IPS DF 19.7 (cell line): Measurements from ENCODE around the gene P4HB.

Source experiments
- DNase-seq: peaks from one replicate; pipeline ENCODE4 v3.0.0-alpha.2; 2013; ENCODE audit warnings: low read depth, low spot score

P4HB gene

DNA sequence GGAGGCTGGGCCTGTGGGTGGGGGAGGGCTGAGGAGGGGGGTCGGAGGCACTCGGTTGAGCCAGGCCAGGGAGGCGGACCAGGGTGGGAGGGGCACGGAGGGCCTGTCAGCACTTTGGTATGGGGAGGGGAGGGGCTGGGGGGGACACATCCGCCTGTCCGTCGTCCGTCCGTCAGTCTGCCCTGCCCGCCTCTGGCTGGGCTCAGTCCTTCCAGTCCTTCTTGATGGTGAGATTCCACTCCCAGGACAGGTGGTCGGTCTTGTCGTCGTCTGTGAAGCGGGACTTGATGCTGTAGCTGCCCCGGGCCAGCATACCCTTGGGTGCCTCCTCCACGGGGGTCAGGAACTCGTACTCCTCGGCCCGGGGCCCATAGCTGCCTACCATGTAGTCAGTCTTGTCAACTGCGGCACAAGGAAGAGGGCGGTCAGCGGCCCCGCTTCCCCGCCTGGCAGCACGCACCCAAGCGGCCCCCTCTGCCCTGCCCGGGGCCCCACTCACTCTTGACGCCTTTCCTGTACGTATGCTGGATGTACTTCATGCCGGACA lies 8.4 kb upstream of the P4HB start:
- DNase-seq = no peak

DNA sequence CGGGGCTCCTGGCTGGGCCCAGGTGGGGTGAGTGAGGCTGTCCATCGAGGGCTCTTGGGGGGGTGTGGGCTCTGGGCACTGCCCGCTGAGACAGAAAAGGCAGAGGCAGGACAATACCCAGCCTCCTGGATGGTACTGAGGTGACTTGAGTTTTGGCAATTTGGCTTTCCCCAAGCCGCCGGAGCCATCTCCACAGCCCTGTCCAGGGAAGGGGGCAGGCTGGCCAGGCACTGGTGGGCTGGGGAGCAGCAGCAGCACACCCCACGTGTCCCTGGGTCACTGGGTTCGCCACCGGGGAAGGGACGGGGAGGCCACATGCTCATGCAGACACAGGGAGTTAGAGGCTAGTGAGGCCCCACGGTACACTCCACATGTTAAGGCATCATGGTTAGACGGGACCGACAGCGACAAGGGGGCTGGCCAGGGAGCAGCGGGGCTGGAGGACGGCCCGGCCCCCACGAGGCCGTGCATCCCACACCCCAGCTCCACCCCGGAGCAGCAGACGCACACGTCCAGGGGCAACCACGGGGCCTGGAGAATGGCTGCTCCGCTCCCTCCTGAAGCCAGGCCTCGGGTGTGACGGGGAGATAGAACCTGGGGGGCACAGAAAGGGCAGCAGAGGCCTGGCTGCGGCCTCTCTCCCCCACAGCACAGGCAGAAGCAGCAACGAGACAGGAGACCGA lies 7.8 kb upstream of the P4HB start:
- DNase-seq = no peak

DNA sequence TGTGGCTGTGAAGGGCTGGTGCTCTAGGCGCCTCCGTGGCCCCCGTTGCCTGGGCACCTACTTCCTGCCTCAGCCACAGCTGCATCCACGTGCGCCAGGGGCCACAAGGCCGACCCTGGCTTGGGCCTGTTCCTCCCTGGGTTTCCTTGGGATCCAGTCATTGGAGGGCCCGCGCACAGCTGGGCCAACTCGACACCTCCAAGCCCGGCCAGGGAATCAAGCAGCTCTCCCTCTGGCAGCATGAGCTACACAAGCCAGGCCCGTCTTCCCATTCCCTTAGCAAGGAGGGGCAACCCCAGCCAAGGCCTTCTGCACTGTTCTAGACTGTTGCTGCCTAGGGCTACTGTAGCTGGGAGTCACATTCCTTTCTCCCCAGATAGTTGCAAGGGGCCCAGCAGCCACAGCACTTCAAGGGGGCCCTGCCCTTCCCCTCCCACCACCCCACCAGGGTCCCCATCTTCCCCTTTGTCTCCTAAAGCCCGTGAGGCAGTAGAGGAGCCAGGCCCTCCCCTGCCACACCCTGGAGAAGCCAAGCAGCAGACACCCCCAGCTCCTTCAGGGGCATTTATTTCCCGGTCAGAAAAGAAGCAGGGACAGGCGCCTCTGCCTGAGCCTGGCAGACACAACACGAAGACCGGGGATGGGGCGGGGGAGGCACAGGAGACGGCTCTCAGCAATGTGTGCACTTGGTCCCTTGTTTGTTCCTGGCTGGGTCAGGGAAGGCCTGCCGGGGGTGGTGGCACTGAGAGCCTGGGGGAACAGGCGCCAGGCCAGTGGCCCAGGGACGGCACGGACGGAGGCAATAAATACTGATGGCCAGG lies 7.0 kb upstream of the P4HB start:
- DNase-seq = no peak

DNA sequence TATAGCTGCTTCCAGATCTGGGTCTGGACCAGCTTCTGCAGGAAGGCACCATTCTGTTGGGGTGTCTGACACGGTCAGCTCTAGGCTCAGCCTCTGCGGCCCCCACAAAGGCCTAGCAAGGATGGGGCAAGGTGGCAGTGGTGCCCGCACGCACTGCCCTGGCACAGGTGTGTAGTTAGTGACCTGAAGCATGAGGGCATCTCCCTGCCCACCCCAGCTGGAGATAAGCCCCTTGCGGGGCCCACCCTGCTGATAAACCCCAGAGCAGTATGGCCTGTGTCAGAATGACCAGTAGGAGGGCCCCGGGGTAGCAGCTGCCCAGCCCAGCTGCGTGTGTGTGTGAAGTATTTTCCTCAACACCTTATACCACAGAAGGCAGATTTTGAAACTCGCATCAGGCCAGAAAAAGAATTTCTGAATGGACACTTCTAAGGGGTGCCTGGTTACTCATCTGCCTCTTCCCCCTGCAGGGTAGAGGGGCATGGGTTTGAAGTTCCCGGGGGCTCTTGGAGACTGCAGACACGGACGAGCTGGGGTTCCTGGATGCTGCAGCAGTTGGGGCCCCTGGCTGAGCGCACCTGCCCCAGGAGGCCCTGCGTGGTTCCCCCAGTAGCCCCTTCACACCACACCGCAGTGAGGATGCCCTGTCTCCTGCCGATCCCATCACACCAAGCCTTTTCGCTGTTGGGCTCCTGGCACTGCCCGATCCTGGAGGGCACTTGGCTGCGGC lies 6.3 kb upstream of the P4HB start:
- no peak for DNase-seq

DNA sequence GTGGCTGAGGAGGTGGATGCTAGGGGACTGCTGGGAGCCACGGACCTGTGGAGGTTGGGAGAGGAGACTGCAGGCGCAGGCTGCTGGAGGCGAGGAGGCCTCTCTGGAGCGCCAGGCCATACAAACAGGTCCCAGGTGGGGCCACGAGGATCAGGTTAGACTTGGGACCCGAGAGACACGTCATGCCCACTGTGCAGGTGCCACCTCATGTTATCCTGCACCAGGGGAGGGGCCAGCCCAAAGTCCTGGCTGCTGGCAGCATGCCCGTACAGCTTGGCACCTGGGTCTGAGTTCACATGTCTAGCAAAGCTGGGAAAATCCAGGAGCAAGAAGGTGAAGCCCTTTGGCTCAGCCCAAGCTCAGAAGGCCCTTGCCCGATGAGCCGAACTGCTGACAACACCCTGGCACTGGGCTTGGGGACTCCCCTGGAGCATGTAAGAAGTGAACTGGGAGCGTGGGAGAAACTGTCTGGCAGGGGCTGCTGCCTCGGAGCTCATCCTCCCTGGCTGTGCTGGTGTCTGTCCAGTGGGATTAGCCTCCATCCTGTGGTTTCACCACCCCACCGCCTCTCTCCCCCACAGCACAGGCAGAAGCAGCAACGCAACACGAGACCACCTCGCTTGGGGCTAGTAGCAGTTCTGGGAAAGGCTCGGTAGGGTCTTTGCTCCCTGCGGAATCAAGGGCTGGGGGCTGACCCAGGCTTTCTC lies 5.6 kb upstream of the P4HB start:
- no peak for DNase-seq

DNA sequence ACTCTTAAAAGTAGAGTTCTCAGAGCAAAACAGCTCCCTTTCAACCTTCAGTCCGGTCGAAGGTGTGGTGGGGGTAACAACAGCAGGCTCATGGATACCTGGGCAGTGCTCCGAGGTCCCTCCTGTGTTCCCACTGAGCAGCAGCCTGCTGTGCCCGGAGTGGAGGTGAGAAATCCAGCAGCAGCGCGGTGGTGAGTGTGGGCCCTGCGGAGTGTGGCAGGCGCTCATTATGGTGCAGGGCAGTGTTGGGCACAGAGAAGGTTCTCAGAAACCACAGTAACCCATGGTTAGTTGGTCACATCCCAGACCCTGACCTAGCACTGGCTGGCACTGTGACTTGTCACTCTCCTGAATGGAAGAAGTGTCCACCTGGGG lies 5.0 kb upstream of the P4HB start:
- no peak for DNase-seq

DNA sequence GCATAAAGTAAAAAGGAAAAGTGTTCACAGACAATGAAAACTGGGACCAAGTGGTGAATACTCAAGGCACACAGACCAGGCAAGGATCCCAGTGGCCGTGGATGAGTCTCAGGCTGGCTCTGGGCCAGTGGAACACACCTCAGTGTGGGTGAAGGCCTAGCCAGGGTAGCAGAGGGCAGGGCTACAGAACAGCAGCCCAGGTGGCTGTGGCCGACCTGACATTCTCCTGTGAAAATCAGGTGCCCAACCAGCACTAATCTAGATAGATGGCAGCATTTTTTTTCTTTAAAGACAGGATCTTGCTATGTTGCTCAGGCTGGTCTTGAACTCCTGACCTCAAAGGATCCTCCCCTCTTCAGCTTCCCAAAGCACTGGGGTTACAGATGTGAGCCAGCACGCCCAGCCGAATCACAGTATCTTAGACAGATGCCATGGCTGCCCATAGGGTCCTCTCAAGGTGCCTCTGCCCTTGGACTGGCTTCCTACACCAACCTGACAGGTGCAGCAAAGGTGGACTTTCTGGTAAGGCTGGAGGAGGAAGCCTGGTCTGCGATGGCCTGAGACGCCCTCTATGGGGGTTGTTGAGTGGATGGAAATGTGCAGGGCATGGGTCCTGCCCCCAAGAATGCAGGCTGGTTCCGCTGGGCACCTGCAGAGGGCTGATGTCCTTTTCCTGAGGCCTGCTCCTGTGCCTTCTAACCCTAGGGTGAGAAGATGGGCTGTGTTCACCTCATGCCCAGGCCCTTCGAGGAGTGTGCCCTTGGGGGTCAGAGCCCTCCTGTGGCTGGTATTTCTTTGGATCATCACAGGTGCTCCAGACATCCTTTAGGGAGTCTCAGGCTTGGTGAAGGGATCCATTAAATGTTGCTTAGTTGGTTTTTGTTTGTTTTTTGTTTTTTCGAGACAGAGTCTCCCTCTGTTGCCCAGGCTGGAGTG lies 3.8 kb upstream of the P4HB start:
- DNase-seq = no peak

DNA sequence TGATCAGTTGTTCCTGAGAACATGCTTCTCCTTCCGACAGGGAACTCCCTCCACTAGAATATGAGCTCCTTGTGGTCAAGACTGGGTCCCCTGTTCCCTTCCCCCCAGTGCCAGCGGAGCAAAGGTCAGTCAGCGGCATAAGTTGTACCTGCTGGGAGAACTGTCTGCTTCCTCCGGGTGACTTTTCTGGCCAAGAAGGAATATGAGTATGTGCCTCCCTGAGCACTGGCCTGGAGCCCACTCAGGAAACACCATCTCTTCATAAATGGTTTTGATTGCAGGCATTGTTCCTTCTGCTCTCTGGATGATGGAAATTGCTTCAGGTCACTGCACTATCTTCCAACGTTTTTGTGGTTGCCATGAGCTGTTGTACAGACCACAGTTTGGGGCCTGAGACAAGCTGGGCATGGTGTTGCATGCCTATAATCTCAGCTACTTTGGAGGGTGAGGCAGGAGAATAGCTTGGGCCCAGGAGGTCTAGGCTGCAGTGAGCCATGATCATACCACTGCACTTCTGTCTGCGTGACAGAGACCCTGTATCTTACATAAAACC lies 2.9 kb upstream of the P4HB start:
- DNase-seq = no peak

DNA sequence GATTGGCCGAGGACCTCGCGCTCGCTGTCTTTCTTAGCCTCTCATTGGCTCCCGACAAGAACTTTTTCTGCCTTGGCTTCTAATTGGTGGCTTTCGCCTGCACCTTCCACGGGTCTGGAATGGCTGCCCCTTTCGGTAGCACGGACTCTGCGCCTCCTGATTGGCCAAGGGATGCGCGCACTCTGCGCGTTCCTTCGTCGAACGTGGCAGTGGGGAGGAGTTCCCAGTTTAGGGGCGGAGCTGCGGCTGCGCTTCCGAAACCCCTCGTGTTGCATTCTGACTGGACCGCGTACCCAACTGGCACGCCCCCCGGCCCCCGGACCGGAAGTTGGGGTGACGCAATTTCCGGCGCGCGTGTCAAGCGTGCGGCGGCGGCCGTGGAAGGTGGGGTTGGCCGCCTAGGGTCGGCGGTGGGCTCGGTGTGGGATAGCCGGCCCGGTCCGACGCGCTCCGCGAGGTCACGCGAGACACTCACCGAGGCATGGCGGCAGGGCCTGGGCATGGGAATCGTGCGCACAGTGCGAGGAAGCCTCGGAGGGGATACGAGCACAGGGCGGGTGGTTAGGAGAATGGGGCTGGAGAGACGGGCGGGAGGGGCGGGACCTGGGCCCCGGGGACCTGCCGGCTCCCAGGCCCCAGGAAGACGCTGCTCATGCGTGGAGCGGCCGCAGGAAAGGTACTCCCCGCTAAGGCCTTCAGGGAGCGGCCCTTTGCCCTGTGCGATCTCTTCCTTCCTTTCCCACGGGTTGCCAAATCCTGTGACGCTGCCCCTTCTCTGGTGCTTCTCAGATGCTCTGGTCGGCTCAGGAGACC lies 627 bp upstream of the P4HB start:
- DNase-seq = peak; percentile 100

DNA sequence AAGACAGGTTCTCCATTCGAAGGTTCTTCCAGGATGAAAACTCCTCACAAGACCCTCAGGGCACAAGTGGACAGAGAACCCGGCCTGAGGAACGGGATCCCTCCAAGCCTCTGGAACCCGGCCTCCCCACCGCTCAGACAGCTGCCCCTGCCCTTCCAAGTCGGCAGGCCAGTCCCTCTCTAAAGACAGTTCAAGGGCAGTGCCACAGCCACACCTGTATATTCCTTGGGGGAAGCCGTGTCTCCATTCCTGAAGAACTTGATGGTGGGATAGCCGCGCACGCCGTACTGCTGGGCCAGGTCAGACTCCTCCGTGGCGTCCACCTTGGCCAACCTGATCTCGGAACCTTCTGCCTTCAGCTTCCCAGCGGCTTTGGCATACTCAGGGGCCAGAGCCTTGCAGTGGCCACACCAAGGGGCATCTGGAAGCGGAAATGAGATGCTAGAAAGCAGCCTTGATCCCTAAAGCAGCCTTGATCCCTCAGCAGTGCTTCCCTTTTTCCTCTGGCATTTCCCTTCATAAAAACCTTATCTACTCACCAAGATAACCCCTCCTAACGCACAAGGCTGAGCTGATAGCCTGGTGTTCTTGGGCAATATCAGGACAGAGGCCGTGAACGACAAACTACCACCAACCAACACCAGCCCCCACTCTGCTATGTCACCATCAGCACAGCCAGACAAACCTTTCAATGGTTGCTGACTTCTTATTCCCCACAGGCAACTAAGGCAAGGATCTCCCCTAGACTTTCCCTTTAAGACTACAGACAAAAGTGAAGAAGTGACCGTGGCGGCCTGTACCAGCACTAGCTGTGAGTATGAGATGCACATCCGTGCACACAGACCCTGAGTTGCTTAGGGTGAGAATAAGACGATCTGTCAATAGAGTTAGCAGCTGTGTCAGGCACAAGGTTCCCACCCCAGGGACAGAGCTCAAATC lies 1.1 kb downstream of the P4HB start:
- no peak for DNase-seq

DNA sequence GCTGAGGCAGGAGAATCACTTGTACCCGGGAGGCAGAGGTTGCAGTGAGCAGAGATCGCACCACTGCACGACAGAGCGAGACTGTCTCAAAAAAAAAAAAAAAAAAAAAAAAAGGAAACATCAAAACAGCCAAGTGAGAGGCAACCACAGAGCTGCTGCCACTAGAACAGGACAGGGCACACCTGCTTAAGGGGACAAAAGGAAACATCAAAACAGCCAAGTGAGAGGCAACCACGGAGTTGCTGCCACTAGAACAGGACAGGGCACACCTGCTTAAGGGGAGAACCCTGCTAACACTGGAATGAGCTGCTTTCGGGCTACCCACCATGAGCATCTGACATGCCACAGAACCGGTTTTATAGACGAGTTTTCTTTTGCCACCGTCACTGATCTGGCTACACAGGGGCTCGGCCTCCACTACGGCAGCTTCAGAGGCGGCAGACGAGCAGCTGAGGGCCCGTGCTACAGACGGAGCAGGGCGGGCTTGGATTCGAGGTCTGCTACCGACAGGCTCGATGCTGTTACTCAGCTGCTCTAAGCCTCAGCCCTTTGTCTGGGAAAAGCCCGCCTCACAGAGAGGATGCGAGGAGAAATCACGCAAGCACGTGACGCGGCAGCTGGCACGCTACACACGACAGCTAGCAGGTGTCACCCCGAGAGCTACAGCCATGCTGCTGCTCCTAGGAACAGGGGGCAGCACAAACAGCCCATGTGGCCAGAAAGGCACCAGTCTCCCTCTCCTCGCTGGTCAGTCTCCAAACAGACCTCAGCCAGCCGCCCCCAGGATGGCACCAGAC lies 2.0 kb downstream of the P4HB start:
- no peak for DNase-seq

DNA sequence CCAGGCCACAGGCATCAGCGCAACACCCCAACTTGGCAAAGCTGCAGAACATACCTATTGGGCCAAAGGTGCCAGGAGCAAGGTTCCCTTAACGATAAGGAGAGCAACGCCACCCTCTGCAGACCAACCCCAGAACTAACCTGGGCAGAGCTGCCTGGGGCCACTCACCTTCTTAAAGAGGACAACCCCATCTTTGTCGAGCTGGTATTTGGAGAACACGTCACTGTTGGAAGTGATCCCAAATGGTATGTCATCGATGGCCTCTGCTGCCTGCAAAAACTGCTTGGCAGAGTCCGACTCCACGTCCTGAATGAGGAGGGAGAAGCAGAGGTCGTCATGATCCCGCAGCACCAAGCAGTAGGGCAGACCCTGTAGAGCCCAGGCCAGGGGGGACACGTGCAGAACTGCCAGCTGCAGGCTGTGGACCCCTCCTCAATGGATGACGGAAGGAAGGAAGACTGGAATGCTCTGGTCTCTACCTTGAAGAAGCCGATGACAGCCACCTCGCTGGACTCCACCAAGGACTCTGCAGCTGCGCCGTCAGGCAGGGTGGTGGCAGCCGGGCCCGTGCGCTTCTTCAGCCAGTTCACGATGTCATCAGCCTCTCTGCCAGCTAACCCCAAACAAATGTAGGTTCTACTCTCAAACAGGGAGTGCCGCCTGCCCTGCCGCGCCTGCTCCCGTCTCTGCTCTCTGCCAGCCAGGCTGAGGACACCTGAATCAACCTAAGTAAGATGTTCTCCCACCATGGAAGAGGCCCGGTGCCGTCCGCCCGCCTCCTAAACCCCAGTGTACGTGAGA lies 5.2 kb downstream of the P4HB start:
- DNase-seq = no peak

DNA sequence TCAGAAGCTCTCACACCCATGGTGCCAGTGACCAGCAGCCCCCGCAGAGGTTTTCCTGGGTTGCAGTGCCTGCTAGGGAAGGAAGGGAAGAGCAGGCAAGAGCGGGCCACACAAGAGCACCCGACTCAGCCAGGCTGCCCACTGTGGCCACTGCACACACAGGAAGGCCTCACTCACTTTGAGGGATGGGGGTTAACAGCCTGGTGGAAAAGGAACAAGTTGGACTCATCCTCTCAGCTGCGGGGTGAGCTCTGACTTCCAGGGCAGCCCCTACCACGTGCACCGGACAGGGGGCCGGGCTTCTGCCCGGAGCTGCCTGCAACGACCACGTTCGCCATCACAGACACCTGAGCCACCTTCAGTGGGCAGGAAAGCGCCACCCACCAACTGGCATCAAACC lies 8.1 kb downstream of the P4HB start:
- no peak for DNase-seq

DNA sequence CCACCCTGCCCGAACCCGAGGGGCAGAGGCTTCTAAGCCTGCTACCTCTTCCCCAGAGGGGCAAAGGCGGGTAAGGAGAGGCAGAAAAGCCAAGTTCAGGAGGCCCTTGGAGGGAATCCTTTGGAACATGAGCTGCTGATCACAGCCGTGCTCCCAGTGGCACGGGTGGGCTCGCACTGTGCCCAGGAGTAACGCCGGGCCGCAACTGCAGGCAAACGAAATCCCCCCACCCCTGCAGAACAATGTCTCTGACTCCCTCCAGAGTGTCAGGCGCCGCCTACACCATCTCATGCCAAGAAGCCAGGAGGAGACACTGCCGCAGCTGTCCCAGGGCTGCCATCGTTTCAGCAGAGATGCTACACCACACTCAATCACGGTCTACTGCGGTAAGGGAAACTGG lies 8.9 kb downstream of the P4HB start:
- DNase-seq = no peak

DNA sequence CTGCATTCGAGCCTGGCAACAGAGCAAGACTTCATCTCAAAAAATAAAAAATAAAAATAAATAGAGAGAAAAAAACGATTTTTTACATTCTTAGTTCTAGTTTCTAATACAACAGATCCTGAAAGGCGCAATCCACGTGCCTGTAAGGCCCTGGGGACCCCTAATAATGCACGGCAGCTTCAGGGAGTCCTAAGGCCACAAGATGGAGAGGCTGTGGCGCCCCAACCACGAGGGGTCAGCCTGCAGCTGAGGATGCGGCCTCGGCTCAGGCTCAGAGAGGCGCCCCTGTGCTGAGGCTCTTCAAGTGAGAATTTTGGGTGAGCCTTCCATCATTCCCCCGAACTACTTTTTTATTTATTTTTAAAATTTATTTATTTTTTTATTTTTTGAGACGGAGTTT lies 10.9 kb downstream of the P4HB start:
- no peak for DNase-seq

DNA sequence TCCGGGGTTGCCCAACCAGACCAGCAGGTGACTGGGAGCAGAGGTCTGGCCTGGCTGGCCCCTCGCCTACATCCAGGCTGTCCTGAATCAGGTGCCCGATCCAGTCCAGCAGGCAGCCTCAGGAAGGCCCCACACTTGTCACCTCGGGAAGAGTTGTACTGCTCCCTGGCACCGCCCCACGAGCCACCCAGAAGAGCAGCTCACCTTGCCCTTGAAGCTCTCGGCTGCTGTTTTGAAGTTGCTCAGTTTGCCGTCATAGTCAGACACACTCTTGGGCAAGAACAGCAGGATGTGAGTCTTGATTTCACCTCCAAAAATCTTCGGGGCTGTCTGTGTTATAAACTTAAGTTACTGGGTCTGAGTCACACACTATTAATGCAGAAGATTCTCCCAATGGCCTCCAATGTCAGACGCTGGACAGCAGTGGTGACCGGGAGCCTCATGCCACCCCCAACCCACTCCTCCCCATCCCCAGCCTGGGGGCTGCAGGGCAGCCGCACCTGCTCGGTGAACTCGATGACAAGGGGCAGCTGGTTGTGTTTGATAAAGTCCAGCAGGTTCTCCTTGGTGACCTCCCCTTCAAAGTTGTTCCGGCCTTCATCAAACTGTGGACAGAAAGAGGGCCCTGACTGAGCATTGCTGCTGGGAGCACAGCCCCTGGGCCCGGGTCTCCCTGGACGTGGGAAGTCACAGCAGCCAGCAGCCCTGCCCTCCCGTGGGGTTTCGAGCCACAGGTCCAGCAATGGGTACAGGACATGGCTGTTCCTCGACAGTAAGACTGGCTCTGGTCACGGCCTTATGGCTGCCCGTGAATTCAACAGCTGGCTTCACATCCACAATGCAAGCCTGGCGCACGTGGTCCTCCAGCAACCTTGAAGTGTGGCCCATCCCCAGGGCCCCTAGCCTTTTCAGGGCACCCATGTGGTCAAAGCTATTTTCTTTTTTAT lies 13.3 kb downstream of the P4HB start:
- no peak for DNase-seq
